ENCODE measurements around the gene DYNC1I1. TPM values are rescaled to one million over a fixed set of nuclear protein-coding genes. Genes with fewer than 3 reads are reported as not detected.

DYNC1I1 gene
- total and polyA plus RNA-seq, 4 donors = 0.39 to 7.6 (median 1.5) TPM

DNA sequence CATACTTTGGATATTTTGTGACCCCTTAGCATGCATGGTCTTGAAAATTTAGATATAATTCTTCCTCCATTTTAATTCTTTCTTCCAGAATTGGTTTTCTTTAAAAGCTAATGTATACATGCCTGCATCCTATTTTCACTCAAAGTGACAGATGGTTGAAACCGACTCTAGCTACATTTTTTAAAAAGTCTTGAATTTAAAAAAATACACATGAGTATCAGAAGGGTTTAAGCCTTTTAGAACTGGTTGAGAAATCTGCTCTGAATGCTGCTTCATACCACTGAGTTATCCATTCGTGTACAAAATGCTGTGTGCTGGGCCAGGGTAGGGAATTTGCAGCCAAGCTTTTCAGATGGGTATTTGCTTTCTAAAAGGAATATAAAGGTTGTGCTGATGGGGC is 16.5 kb downstream of the DYNC1I1 start:
- Histone ChIP-seq H3K36me3 (ENCODE audit: control insufficient read depth in 4 of 4, insufficient read depth in 4 of 4, low read length in 4 of 4) (no peaks in the 10 kb centered on the region), H3K27me3 (ENCODE audit: control insufficient read depth in 3 of 3, insufficient read depth in 3 of 3, low read length in 2 of 3) (no peaks in the 10 kb centered on the region), H3K9ac (ENCODE audit: insufficient read depth in 1 of 2, low read length in 2 of 2) (no peak overlapping the region), H3K4me3 (no peak overlapping the region), H3K27ac (ENCODE audit: low read depth in 1 of 2, low read length in 1 of 2) (no peak overlapping the region), H3K9me3 (ENCODE audit: control insufficient read depth in 4 of 4, insufficient read depth in 3 of 4, low read length in 3 of 4) (peaks cover 0 to 2% (median 0%) of the 10 kb centered on the region in 4 donors), H3K4me1 (ENCODE audit: control insufficient read depth in 5 of 5, insufficient read depth in 5 of 5, low read length in 5 of 5) (peaks cover 0 to 6% (median 1%) of the 10 kb centered on the region in 5 donors)
- TF ChIP-seq CTCF (IDR thresholded peaks at IDR 0.05; ENCODE audit: control extremely low read depth, extremely low read depth) = no peak
- no peak for DNase-seq
- WGBS, 2 donors = 60 to 68% methylated on average over 2 of the region's 2 CpGs
- no peak for ATAC-seq (ENCODE audit: insufficient read depth, low FRiP score)

GRCh38 chr7:95793658-95794057 is 21.3 kb downstream of the DYNC1I1 start:
- H3K9ac ChIP-seq (ENCODE audit: insufficient read depth in 1 of 2, low read length in 2 of 2) = no peak overlapping the region
- no peaks in the 10 kb centered on the region for H3K36me3 ChIP-seq (ENCODE audit: control insufficient read depth in 4 of 4, insufficient read depth in 4 of 4, low read length in 4 of 4)
- no peak for ATAC-seq (ENCODE audit: insufficient read depth, low FRiP score)
- peaks cover 0 to 16% (median 0%) of the 10 kb centered on the region in 5 donors for H3K4me1 ChIP-seq (ENCODE audit: control insufficient read depth in 5 of 5, insufficient read depth in 5 of 5, low read length in 5 of 5)
- H3K4me3 ChIP-seq = no peak overlapping the region
- H3K9me3 ChIP-seq (ENCODE audit: control insufficient read depth in 4 of 4, insufficient read depth in 3 of 4, low read length in 3 of 4) = peaks cover 0 to 2% (median 0%) of the 10 kb centered on the region in 4 donors
- no peak overlapping the region for H3K27ac ChIP-seq (ENCODE audit: low read depth in 1 of 2, low read length in 1 of 2)
- H3K27me3 ChIP-seq (ENCODE audit: control insufficient read depth in 3 of 3, insufficient read depth in 3 of 3, low read length in 2 of 3) = no peaks in the 10 kb centered on the region
- no peak for DNase-seq
- TF ChIP-seq CTCF (IDR thresholded peaks at IDR 0.05; ENCODE audit: control extremely low read depth, extremely low read depth) = no peak
- WGBS, 2 donors = 86 to 88% methylated on average over 5 of the region's 5 CpGs

DNA sequence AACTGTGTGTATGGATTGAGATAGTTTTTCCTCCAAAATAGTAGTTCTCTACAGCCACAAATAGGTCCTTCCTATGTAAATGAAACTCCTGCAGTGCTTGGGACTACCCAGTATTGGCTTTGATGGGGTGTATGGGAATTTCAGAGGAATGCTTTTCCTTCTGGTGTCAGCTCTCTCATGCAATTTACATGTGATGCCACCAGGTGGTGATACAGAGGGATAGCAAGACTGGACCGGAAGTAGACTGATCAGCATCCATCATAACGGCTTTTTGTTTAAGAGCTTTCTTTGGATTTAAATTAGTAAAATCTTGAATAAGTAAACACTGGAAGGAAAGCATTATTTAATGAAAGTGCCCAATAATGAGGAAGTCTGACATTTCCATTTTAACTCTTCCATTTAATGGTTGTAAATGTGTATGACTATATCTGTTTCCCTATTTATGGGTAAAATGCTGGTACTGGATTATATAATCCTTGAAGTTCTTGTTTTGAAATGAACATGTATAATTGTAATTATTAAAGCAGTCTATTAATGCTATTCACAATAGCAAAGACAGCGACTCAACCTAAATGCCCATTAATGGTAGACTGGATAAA is 22.7 kb downstream of the DYNC1I1 start:
- H3K4me1 ChIP-seq (ENCODE audit: control insufficient read depth in 5 of 5, insufficient read depth in 5 of 5, low read length in 5 of 5) = peaks cover 0 to 17% (median 0%) of the 10 kb centered on the region in 5 donors
- no peak overlapping the region for H3K4me3 ChIP-seq
- DNase-seq (no peak), ATAC-seq (ENCODE audit: insufficient read depth, low FRiP score) (no peak)
- H3K36me3 ChIP-seq (ENCODE audit: control insufficient read depth in 4 of 4, insufficient read depth in 4 of 4, low read length in 4 of 4) = no peaks in the 10 kb centered on the region
- peaks cover 0 to under 1% (median 0%) of the 10 kb centered on the region in 3 donors for H3K27me3 ChIP-seq (ENCODE audit: control insufficient read depth in 3 of 3, insufficient read depth in 3 of 3, low read length in 2 of 3)
- no peak overlapping the region for H3K27ac ChIP-seq (ENCODE audit: low read depth in 1 of 2, low read length in 1 of 2)
- no peak for TF ChIP-seq CTCF (IDR thresholded peaks at IDR 0.05; ENCODE audit: control extremely low read depth, extremely low read depth)
- peaks cover 0 to 2% (median 0%) of the 10 kb centered on the region in 4 donors for H3K9me3 ChIP-seq (ENCODE audit: control insufficient read depth in 4 of 4, insufficient read depth in 3 of 4, low read length in 3 of 4)
- H3K9ac ChIP-seq (ENCODE audit: insufficient read depth in 1 of 2, low read length in 2 of 2) = no peak overlapping the region
- 78 to 83% methylated on average over 3 of the region's 3 CpGs for WGBS, 2 donors

- DNase-seq = no peak
- no peak overlapping the region for H3K27ac ChIP-seq (ENCODE audit: low read depth in 1 of 2, low read length in 1 of 2)
- 73 to 78% methylated on average over 1 of the region's 1 CpG for WGBS, 2 donors
Measured at GRCh38 chr7:95796617-95797016, 24.3 kb downstream of the DYNC1I1 start.

More at GRCh38 chr7:95796617-95797016, 24.3 kb downstream of the DYNC1I1 start:
- Histone ChIP-seq H3K4me1 (ENCODE audit: control insufficient read depth in 5 of 5, insufficient read depth in 5 of 5, low read length in 5 of 5) (peaks cover 0 to 28% (median 0%) of the 10 kb centered on the region in 5 donors), H3K36me3 (ENCODE audit: control insufficient read depth in 4 of 4, insufficient read depth in 4 of 4, low read length in 4 of 4) (no peaks in the 10 kb centered on the region), H3K27me3 (ENCODE audit: control insufficient read depth in 3 of 3, insufficient read depth in 3 of 3, low read length in 2 of 3) (peaks cover 0 to 3% (median 0%) of the 10 kb centered on the region in 3 donors), H3K4me3 (no peak overlapping the region), H3K9me3 (ENCODE audit: control insufficient read depth in 4 of 4, insufficient read depth in 3 of 4, low read length in 3 of 4) (peaks cover 0 to 2% (median 0%) of the 10 kb centered on the region in 4 donors), H3K9ac (ENCODE audit: insufficient read depth in 1 of 2, low read length in 2 of 2) (no peak overlapping the region)
- no peak for TF ChIP-seq CTCF (IDR thresholded peaks at IDR 0.05; ENCODE audit: control extremely low read depth, extremely low read depth)
- ATAC-seq (ENCODE audit: insufficient read depth, low FRiP score) = no peak
